Measurements from ENCODE around the gene RILP.

The RILP gene

GRCh38 chr17:1604831-1605528, 44.7 kb downstream of the RILP start:
- DNase-seq (ENCODE audit: low read depth in 1 of 2, low spot score in 1 of 2), result no peak

DNA sequence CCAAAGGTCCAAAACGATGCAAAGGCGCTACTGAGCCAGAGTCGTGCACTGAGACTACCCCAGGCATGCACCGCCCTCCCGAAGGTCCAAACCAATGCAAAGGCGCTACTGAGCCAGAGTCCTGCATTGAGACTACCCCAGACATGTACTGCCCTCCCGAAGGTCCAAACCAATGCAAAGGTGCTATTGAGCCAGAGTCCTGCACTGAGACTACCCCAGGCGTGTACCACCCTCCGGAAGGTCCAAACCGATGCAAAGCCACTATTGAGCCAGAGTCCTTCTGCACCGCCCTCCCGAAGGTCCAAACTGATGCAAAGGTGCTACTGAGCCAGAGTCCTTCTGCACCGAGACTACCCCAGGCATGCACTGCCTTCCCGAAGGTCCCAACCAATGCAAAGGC, 48.1 kb downstream of the RILP start:
- DNase-seq (ENCODE audit: low read depth in 1 of 2, low spot score in 1 of 2), result no peak

DNA sequence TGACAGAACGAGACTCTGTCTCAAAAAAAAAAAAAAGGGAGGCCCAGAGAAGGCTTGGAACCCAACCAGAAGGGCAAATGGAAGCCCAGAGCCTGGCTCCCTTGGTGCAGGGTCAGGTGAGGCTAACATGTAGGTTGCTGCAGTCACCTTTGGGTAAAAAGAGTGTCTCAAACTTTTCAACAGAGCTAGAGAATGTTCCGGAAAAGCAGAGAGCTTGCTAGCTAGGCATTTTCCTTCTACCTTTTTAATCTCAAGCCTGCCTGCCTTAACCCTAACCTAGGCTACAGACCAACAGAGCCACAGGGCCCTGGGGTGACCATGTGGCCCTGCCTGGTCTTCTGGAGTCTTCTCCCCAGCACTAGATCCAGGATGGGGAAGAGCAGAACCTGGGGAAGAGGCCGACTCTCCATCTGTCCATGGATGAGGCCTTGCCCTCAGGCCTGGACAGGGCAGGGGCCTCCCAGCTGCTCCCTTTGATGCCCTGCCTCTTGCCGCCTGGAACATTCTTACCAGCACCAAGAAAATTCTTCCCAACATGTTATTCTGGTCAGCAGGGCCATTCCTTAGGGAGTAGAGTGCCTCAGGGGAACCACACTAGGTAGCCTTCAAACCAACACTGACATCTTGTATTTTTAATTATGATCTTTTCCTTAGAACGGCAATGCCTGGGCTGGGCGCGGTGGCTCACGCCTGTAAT, 51.1 kb downstream of the RILP start:
- no peak for DNase-seq (ENCODE audit: low read depth in 1 of 2, low spot score in 1 of 2)

DNA sequence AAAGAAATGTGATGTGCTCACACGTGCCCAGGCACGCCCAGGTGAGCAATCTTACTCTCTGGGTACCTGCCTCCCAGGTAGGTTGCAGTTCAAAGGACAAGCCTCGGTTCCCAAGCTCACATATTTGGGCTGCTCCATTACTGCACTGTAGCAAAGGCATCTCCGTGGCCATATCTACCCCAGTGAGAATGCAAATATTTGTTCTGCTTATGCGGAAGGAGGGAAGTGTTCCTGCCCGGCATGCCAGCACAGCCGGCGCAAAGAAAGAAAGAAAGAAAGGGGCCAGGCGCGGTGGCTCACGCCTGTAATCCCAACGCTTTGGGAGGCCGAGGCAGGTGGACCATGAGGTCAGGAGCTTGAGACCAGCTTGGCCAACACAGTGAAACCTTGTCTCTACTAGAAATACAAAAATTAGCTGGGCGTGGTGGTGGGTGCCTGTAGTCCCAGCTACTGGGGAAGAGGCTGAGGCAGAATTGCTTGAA, 51.8 kb downstream of the RILP start:
- no peak for DNase-seq (ENCODE audit: low read depth in 1 of 2, low spot score in 1 of 2)

All from activated T-helper 1 cell treated with anti-CD3 and anti-CD28 coated beads, Interleukin-2, amount 50 U/mL, for 16 hours (primary cell).